Thyroid gland (tissue), 4 donors: Measurements from ENCODE around the gene NADK.
"Not testable (repeated sequence)": the region's sequence is repeated elsewhere in the genome, so short reads cannot be mapped to it uniquely, and the experiment has no call there.

ENCODE experiments used
- CTCF ChIP-seq, 6 experiments: fragments of 200-600 bp in 3 of 6; fragments of 450-650 bp in 3 of 6; sonication (generic) in 3 of 6; IDR thresholded peaks; one replicate each; pipeline ENCODE4 v1.5.1; 2016 to 2019; ENCODE audit warnings: antibody characterized with exemption in 6 of 6, mild to moderate bottlenecking in 2 of 6, inconsistent platforms in 1 of 6, moderate library complexity in 1 of 6
- POLR2A ChIP-seq, 2 donors: fragments of 450-650 bp; IDR thresholded peaks; one replicate each; pipeline ENCODE4 v1.6.1; 2017; ENCODE audit warnings: antibody characterized with exemption in 2 of 2, mild to moderate bottlenecking in 2 of 2, moderate library complexity in 1 of 2

GRCh38 chr1:1737675-1738590 is 40.3 kb downstream of the NADK start:
- not testable (repeated sequence) for TF ChIP-seq POLR2A, CTCF (IDR thresholded peaks at IDR 0.05)
